Stimulated activated naive CD8-positive, alpha-beta T cell treated with anti-CD3 and anti-CD28 coated beads, Interleukin-15, Interleukin-2, amounts not matched to agents 100 U/mL and 50 U/mL, for 24 hours (primary cell): ENCODE data around the gene VSIG2.

ENCODE experiments used
- ATAC-seq: fragments of 150-1000 bp; cut with Tn5 transposase; one replicate; pipeline ENCODE4 v1.10.0; 2021
- DNase-seq: peaks from one replicate; pipeline ENCODE4 v3.0.0; 2021

Gene VSIG2

DNA sequence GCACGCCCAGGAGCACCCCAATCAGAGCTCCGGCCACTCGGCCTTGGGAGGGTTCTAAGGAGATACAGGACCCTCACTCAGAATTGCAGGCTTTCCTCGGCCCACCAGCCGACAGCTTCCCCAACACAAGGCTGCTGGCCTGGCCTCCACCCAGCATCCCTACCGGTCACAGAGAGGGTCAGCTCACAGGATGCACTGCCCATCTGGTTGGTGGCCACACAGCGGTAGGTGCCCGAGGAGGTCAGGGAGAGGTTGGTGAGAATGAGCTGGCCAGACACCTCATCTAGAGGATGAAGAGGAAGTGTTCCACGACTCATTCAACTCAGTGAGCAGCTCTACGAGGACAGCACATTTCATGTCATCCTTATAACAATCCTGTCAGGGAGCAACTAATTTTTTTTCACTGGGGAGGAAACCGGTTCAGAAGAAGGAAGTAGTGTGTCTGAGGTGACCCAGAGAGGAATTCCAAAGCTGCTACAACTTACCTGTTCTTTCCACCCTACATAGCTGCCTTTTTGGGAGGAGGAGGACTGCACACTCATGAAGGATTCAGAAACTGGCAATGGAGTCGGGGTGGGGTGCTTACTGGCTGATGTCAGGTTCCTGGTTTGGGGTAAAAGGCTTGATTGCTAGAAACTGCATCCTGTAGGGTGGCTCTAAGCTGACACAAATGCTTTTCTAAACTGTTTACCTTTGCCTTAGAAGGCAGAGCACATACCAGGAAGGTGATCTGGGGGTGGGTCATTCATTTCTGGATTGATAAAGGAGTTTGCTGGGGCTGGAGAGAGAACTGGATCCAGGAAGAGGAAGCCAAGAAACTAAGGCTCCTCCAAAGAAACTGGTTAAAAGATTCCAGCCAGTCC, 3.3 kb downstream of the VSIG2 start:
- ATAC-seq (no peak), DNase-seq (no peak)

DNA sequence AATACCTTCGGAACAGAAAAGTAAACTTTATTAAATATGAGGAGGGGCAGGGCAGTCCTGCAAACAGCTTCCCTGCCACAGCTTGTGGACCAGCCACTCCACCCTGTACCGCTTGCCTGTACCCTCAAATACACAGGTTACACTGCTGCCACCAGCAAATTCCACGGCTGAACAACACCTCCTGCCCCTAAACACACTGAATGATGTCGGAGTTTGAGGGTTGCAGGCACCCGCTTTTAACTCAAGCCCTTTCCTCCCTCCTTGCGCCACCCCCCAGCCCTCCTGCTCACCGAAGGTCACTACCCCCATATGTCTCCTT, 4.0 kb downstream of the VSIG2 start:
- ATAC-seq (no peak), DNase-seq (no peak)

DNA sequence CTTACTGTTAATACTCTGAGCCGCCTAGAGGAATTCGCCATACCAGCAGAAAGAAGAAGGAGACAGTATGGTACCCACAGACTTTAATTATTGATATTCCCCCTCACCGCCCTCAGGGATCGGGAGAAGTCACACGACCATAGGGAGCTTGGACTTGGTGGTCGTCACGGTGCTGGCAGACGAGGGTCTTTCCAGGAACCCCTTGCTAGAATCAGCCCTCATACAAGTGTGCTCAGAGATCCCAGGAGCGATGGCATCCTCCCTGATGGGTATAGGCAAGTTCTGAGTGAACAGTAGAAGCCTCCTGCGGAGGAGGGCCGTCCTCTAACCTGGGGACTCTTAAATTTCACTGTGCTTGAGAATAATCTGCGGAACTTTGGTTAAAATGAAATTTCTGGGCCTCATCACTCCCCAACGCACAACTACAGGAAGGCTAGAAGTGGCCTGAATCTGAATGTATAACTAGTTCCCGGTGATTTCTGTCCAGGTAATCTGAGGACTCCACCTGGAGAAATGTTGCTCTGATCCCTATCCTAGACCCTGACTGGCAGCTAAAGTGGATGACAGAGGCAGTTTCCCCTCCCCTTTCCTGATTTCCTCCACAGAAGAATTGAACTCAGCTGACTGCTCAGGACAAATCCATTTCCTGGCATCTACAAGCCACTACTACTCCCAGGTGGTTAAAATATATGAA, 4.5 kb downstream of the VSIG2 start:
- DNase-seq (no peak), ATAC-seq (no peak)

DNA sequence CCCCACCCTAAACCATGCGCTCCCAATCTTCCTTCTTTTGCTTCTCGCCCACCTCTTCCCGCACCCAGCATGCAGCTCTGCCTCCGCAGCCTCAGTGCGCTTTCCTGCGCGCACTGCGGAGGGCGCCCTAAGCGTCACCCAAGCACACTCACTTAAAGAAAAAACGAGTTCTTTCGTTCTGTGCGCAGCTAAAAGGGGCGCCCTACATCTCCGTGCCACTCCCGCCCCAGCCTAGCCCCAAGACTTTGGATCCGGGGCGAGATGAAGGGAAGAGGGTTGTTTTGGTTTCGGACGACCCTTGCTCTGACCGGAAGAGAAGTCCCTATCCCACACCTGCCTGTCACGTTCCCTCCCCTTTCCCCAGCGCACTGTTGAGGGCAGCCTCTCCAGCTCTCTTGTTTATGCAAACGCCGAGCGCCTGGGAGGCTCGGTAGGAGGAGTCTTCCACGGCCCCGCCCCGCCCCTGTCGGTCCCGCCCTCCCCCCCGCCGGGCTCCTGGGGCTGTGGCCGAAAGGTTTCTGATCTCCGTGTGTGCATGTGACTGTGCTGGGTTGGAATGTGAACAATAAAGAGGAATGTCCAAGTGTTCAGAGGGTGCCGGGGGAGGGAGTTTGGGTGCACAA, 5.3 kb downstream of the VSIG2 start:
- peak; percentile 84 for ATAC-seq
- peak; percentile 81 for DNase-seq

DNA sequence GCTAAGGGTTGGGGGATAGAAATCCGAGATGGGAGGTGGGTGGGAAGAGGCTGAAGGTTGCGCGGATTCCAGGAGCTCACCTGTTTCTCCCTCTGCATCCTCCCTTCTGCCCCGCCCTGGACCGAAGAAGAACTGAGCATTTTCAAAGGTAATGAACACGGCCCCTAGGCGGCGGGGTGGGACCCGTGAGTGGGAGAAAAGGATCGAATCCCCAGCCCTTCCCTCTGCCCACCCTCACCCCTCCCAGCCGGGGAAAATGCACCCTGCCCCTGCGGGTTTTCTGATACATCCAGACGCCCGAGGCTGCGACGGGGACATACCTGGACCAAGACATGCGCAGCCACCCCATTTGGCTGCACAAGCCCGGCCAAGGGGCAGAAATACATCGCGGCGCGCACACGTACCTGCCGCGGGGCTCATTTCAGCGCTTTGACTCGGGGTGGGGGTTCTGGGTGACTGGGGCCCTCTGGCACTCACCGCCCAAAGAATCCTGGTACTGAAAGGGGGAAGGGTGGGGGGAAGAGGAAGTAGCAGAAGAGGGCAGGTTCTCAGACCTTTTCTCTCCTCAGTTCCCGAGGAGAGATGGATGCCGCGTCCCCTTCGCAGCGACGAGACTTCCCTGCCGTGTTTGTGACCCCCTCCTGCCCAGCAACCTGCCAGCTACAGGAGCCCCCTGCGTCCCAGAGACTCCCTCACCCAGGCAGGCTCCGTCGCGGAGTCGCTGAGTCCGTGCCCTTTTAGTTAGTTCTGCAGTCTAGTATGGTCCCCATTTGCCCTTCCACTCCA, 6.0 kb downstream of the VSIG2 start:
- peak; percentile 28 for ATAC-seq
- peak; percentile 57 for DNase-seq

DNA sequence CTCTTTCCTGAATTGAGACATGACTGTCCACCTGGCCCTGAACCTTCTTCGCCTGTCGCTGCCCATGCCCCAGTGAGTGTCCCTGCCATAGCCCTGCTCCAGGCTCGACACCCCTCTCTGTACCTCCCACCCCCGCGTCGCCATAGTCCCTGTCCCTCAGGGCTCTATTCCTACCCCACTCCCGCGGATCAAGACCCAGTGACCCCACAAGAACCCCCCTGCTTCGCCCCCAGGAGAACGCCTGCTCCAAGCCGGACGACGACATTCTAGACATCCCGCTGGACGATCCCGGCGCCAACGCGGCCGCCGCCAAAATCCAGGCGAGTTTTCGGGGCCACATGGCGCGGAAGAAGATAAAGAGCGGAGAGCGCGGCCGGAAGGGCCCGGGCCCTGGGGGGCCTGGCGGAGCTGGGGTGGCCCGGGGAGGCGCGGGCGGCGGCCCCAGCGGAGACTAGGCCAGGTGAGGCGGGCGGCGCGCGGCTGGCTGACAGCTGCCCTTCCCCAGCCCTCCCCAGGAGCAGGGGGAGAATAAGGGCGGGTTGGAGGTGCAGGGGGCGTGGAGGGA, 6.7 kb downstream of the VSIG2 start:
- no peak for ATAC-seq
- DNase-seq, result no peak

DNA sequence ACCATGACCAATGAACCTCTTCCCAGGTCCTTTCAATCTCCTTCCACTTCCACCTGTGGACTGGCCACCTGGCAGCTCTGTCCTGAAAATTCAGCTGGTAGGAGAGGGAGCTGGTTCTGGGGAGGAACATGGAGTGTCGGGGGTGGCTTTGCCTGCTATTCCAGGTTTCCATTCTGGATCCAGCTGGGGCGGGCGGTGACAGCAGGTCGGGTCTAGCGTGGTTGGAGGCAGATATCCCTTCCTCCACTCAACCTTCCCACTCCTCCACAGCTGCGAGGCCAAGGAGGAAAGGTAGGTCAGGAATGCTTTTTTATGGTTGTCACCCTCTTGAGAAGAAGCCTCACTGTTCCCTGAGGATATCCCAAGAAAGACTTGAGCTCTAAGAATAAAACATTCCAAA, 9.0 kb downstream of the VSIG2 start:
- ATAC-seq, result no peak
- no peak for DNase-seq

DNA sequence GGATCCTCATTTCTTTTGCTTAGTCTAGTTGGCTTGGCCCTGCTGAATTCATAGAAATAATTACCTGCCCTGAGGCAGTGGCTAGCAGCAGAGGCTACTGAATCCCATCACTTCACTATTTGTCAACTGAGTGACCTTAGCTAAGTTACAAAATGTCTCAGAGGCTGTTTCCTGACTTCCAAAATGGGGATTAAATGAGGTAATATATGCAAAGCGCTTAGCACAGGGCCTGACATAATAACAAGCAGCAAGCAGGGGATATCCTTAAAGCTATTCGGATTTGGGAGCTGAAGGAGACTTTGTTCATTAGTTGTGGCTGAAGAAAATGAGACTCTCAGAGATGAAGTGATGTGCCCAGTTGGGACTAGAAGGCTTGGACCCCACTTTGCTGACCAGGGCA, 9.5 kb downstream of the VSIG2 start:
- DNase-seq (no peak), ATAC-seq (no peak)

DNA sequence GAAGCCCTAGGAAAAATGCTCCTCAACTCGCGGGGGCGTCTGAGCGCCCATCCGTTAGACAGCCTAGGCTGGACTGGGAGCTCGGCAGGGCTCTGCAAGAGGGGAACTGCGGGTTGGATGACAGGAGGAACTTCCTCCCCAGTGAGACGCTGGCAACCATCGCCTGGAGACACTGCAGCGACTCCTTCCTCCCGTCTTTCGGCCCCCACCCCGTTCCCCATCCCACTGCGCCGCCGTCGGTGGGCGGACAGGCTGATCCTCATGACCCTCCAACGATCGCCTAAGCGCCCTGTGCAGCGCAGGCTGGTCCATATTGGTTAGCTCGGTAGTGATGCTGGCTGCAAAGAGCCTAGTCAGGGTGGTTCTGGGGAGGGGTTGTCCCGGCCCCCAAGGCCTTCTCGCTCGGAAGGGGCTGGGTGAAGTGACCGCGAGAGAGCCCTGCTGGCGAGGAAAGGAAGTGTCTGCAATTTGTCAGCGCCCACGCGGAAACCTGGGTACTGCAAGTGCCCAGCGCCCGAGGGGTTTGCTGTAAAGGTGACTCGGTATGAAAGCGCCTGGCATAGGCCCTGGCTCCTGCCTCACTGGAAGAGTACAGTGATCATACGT, 11.7 kb downstream of the VSIG2 start:
- ATAC-seq (peak; percentile 48), DNase-seq (peak; percentile 70)

DNA sequence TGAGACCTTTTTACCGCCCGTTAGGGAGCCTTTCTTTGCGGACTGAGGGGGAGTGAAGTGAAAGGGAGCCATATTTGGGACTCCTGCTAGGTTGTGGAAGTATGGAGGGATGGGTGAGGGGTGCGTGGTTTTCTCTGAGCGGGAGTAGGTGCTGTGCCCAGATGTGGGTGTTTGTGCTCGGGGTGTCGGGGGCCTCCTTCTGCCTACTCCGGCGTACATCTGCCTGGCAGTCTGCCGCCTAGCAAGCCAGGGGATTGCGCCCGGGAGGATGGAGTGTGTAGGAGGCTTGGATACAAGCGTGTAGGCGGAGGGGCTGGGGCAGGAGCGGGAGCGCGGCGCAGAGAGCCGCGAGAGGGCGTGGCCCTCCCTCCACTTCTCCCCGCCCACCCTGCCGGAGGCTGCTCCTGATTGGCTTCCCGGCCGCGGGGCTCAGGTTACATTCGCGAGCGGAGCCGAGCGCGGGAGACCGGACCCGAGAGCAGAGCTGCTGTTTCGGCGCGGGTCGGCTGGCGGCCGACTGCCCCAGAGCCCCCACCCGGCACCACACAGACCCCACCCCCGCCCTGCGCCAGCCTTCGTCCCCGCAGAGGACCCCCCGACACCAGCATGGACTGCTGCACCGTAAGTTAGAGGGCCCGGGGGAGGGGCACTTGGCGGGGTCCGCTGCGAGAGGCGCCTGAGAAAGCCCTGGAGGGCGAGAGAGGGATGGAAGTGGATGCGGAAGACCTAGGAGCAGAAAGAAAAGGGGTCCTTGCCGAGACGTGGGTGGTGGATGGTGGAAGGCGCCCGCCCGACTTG, 12.4 kb downstream of the VSIG2 start, which contains the start of gene NRGN:
Gene NRGN, plus strand, starts transcription at position 464 of the 798 bp plus-strand sequence. Its CDS starts 143 bp downstream, at position 607.
- peak; percentile 89 for DNase-seq
- ATAC-seq, result peak; percentile 90

DNA sequence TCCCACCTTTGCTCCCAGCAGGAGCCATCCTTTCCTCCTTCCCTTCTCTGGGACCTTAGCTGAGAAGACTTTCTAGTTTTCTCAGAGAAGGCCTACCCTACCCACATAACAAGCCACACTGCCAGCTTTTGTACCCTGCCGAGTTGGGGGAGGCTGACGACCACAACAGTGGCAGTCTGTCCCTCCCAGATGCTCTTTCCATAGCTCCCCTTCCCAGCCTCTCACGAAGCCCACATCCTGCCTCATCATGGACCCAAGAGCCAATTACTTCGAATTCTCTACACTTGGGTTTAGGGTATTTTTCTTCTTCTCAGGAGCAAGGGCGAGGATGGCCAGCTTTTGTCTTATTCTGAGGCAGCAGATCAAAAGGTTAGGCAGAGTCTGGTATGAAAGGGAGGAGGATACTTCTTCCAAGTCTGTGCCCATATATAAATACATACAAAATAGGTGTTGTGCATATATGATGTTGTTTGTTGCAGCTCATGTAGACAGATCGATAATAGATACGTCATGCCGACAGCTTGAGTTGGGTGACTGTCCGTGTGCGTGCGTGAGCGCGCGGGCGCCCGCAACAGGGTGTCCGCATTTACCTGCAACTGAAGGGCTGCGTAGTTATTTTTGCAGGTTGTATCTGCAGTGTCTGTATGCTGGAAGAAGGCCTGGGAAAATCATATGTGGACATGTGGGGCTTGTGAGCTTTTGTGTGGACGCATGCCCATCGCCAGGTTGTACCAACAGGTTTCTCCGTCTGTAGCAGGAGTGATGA, 13.2 kb downstream of the VSIG2 start:
- no peak for DNase-seq
- ATAC-seq, result no peak

DNA sequence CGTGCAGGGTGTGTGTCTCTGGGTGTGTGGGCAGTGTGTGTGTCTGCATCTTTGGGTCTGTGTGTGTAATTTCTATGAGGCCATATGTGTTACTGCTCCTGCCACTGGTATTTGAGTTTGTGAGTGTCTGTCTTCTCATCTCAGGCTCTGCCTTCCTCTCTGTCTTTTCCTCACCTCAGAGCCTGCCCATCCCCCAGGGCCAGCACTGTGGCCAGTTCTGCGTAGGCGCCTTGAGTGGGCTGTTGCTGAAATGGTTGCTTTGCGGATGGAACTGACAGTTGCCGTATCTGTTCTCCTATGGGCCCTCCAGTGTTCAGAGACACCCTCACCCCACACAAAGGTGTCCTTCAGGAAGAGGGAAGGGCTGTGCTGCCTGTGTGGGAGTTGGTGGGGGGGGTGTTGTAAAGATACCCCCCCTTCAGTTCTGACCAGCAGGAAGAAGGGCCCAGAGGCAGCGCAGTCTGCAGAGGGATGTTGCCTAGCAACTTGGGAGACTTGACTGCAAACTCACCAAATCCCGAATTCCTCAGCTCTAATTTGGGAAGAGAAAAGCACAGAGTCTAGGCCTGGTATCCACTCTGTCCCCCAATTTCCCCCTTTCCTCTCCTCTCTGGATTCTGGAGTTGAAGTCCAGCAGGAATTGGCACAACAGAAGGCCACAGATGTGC, 14.3 kb downstream of the VSIG2 start:
- ATAC-seq, result no peak
- no peak for DNase-seq

DNA sequence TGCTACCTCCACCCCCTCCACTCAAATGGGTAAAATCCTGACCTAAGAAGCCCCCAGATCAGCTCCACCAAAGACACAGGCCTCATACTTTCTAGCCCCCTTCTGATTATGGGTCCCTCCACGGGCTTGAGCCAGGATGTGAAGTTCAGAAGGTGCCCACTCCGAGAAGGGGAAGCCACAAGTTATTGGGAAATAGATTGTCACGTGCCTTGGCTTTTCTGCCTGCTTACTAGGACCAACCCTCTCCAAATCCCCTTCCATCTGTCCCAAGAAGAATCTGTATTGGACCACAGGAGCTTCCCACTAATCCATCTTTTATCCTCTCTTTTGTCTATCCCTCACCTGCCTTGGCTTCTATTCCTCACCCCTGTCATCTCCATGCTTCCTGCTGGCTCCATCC, 15.3 kb downstream of the VSIG2 start:
- ATAC-seq (no peak), DNase-seq (no peak)

DNA sequence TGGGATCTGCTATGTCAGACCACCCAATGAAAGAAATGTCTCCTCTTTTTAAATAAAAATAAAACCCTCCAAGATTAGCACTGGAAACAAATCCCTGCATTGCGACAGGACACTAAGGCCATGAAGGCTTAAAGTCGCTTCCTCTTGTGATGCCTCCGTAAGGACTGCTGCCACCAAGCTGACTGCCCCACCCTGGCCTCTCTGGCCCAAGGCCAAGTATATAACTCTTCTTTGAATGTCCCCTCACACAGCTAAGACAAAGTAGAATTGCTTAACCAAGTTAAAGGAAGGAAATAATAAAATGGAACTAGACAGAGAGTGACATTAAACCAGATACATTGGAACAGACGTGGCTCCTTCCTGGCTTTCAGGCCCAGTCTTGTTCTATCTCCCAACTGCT, 19.8 kb downstream of the VSIG2 start:
- no peak for DNase-seq
- no peak for ATAC-seq

DNA sequence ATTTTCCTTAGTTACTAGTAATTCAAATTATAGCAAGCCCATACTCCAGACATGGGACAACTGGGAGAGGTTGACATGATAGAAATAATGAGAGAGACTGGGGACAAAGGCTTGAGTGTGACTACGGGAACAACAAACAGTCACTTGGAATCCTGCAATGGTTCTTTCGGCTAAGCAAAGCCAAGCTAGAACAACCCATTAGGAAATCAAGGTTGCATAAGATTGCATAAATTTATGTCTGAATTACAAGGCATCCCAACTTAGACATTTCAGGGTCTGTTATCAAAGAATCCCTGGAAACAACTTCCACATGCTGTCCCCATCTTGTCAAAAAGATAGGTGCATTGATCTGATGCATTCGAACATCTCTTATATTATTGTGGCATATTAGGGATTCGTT, 22.5 kb downstream of the VSIG2 start:
- DNase-seq, result no peak
- no peak for ATAC-seq

DNA sequence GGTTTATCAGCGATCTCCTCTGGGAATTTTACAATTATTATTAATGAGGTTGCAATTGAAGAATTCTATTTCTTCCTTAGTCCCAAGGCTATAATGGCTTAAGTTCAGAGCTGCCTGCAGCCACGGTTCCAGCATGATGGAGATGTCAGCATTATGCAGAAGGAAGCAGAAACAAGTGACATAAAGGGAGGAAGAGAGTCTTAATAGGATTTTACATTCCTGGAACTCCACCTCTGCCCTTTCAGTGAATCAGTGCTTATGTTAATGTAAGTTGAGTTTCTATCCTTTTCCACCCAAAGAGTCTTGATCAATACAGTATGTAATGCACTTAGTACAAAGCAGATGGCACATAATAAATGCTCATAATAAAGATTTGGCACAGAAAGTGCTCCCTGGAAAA, 23.9 kb downstream of the VSIG2 start:
- ATAC-seq (no peak), DNase-seq (no peak)

DNA sequence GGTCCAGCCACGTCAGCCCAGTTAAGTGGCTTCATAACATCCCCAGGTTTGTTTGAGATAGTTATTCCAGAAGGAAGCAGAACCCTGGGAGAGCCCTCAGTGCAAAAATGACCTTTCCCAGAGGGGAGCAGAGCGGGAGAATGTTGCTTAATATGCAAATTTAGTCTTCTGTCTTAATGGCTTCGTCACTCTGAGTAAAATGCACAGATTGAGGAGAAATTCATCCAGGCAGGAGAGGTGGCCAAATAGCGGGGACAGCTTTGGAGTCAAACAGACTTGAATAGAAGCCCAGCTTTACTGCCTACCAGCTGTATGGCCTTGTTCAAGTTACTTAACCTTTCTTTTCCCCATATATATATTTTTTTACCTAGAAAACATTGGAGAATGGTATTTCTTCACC, 24.6 kb downstream of the VSIG2 start:
- ATAC-seq, result no peak
- no peak for DNase-seq

DNA sequence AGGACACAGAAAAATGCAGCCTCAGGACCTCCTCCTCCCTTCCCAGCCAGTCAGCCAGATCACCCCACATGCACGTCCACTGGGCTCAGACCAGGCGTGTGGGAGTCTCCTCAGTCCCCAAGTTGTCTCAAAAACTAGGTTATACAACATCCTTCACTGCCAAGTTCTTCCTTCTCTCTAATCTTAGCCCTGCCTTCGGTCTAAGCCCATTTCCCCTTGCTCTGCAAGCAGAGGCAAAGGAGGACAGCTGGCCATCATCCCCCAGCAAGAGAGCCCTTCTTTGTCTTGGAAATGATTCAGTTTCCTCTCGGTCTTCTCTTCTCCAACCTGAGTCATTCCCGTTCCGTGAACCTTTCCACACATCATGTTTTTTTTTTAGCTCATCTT, 26.3 kb downstream of the VSIG2 start:
- DNase-seq, result no peak
- no peak for ATAC-seq

DNA sequence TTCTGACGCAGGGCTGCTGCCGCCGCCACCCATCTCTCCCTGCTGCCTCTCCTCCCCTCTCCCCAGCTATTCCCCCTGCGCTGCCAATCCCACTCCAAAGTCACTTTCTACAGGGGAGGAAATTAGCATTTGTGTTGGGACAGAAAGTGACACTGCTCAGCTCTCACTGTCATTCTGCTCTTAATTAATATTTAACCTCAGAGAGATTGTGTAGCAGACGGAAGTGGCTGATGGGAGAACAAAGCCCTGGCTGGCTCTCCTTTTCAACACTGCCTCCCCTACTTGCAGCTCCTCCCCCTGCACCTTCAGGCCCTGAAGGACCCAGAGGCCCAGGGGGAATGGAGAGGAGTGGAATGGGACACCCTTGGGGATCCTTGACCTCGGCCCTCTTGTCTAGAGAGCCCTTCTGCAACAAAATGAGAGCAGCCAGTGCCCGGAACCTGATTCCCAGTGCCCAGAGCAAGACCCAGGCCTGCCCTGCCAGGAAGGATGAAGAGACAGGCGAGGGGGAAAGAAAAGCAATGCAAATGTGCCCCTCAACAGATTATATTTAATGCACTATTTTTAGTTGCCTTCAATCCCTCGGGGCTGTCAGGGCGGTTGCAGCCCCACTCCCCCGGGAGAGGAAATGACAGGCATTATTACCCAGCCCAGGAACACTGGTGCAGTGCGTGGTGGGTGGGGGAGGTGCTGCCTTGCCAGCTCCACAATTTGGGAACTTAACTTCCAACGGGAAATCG, 26.9 kb downstream of the VSIG2 start:
- no peak for DNase-seq
- no peak for ATAC-seq
